Trophoblast cell (in vitro differentiated cells and primary cell): ENCODE data around the gene MYO18A.

Source experiments
- DNase-seq, 2 donors: peaks; one replicate each; pipeline ENCODE4 v3.0.0-alpha.2; 2016
- H2AFZ ChIP-seq: 2 replicates; pipeline ENCODE4 v1.6.1; 2013; ENCODE audit warnings: low read length, moderate library complexity, mild to moderate bottlenecking; ENCODE audit not compliant: insufficient read depth, poor library complexity
- H2AK5ac ChIP-seq: 2 replicates; pipeline ENCODE4 v1.6.1; 2013; ENCODE audit warnings: mild to moderate bottlenecking, low read length
- H2BK120ac ChIP-seq: 2 replicates; pipeline ENCODE4 v1.6.1; 2013; ENCODE audit warnings: low read length, mild to moderate bottlenecking, moderate library complexity; ENCODE audit not compliant: insufficient read depth, poor library complexity
- H2BK12ac ChIP-seq: 2 replicates; pipeline ENCODE4 v1.6.1; 2013; ENCODE audit warnings: mild to moderate bottlenecking, low read length, moderate library complexity
- H2BK5ac ChIP-seq: 2 replicates; pipeline ENCODE4 v1.6.1; 2013; ENCODE audit warnings: low read length, low read depth, moderate library complexity, mild to moderate bottlenecking; ENCODE audit not compliant: poor library complexity
- H3K14ac ChIP-seq: 2 replicates; pipeline ENCODE4 v1.6.1; 2013; ENCODE audit warnings: mild to moderate bottlenecking, low read length
- H3K18ac ChIP-seq: 2 replicates; pipeline ENCODE4 v1.6.1; 2013; ENCODE audit warnings: mild to moderate bottlenecking, low read length
- H3K23ac ChIP-seq: 2 replicates; pipeline ENCODE4 v1.6.1; 2013; ENCODE audit warnings: low read length
- H3K27ac ChIP-seq: 2 replicates; pipeline ENCODE4 v1.5.1; 2013; ENCODE audit warnings: low read depth, mild to moderate bottlenecking, inconsistent platforms, low read length, moderate library complexity
- H3K27me3 ChIP-seq: 2 replicates; pipeline ENCODE4 v1.6.1; 2013; ENCODE audit warnings: inconsistent platforms, mild to moderate bottlenecking, low read length, moderate library complexity; ENCODE audit not compliant: insufficient read depth
- H3K36me3 ChIP-seq, 2 experiments: 1 replicate in 1 of 2; 2 replicates in 1 of 2; pipeline ENCODE4 v1.6.1; 2013; ENCODE audit warnings: low read length in 2 of 2, mild to moderate bottlenecking in 2 of 2, moderate library complexity in 1 of 2; ENCODE audit not compliant: insufficient read depth in 2 of 2, control insufficient read depth in 1 of 2
- H3K4ac ChIP-seq: 2 replicates; pipeline ENCODE4 v1.6.1; 2013; ENCODE audit warnings: low read depth, mild to moderate bottlenecking, low read length, moderate library complexity
- H3K4me1 ChIP-seq, 2 experiments: 1 replicate in 1 of 2; 2 replicates in 1 of 2; pipeline ENCODE4 v1.6.1; 2013; ENCODE audit warnings: low read length in 2 of 2, mild to moderate bottlenecking in 2 of 2, moderate library complexity in 1 of 2; ENCODE audit not compliant: insufficient read depth in 2 of 2, control insufficient read depth in 1 of 2
- H3K4me2 ChIP-seq: 2 replicates; pipeline ENCODE4 v1.6.1; 2013; ENCODE audit warnings: inconsistent platforms, mild to moderate bottlenecking, low read length, moderate library complexity
- H3K4me3 ChIP-seq: 2 replicates; pipeline ENCODE4 v1.5.1; 2013; ENCODE audit warnings: mild to moderate bottlenecking, low read depth, low read length, inconsistent platforms
- H3K79me1 ChIP-seq: one replicate; pipeline ENCODE4 v1.6.1; 2013; ENCODE audit warnings: low read length
- H3K79me2 ChIP-seq: 2 replicates; pipeline ENCODE4 v1.6.1; 2013; ENCODE audit warnings: low read length, mild to moderate bottlenecking; ENCODE audit not compliant: control insufficient read depth, insufficient read depth, poor library complexity
- H3K9ac ChIP-seq: 2 replicates; pipeline ENCODE4 v1.6.1; 2013; ENCODE audit warnings: mild to moderate bottlenecking, low read length
- H3K9me3 ChIP-seq: 2 replicates; pipeline ENCODE4 v1.6.1; 2013; ENCODE audit warnings: low read depth, mild to moderate bottlenecking, control low read depth, inconsistent platforms, low read length; ENCODE audit not compliant: insufficient read depth
- H4K12ac ChIP-seq: 2 replicates; pipeline ENCODE4 v1.6.1; 2013; ENCODE audit warnings: low read depth, mild to moderate bottlenecking, low read length, moderate library complexity
- H4K8ac ChIP-seq: 2 replicates; pipeline ENCODE4 v1.6.1; 2013; ENCODE audit warnings: low read depth, mild to moderate bottlenecking, low read length, moderate library complexity
- H4K91ac ChIP-seq: one replicate; pipeline ENCODE4 v1.6.1; 2013; ENCODE audit warnings: low read depth, mild to moderate bottlenecking, low read length, moderate library complexity
- WGBS: extraction: QIAGEN DNeasy Blood & Tissue Kit; methylation state at CpG from one replicate; pipeline ENCODE4 v1.1.7; 2013; ENCODE audit warnings: missing lambda C conversion rate; ENCODE audit not compliant: insufficient read length, insufficient coverage; ENCODE audit errors: extremely low coverage; 5-methylcytosine and 5-hydroxymethylcytosine counted together

The MYO18A gene

GRCh38 chr17:29054835-29055234, 125.4 kb downstream of the MYO18A start:
- Histone ChIP-seq H4K12ac (no peak overlapping the region), H2BK5ac (no peak overlapping the region), H3K9me3 (no peaks in the 10 kb centered on the region), H2AFZ (no peak overlapping the region), H3K4me3 (no peak overlapping the region), H3K23ac (no peak overlapping the region), H2BK120ac (no peak overlapping the region), H2BK12ac (no peak overlapping the region), H3K4me1 (no peaks in the 10 kb centered on the region), H3K4me2 (no peak overlapping the region), H3K18ac (no peak overlapping the region), H3K79me2 (no peaks in the 10 kb centered on the region), H3K36me3 (no peaks in the 10 kb centered on the region), H3K9ac (no peak overlapping the region), H3K79me1 (no peaks in the 10 kb centered on the region), H4K91ac (no peak overlapping the region), H3K27me3 (no peaks in the 10 kb centered on the region), H3K27ac (no peak overlapping the region), H2AK5ac (no peak overlapping the region), H4K8ac (no peak overlapping the region), H3K4ac (no peak overlapping the region), H3K14ac (no peak overlapping the region)
- no peak for DNase-seq
- WGBS = no CpG with 5 or more reads among the region's 10 CpGs

GRCh38 chr17:29051731-29052130, 128.5 kb downstream of the MYO18A start:
- no peak overlapping the region for H3K4me2 ChIP-seq
- WGBS = no CpG with 5 or more reads among the region's 6 CpGs
- no peak overlapping the region for H3K4ac ChIP-seq
- no peak overlapping the region for H3K9ac ChIP-seq
- H2BK120ac ChIP-seq = no peak overlapping the region
- no peak overlapping the region for H4K12ac ChIP-seq
- no peak overlapping the region for H2AFZ ChIP-seq
- H2BK5ac ChIP-seq = no peak overlapping the region
- H4K91ac ChIP-seq = no peak overlapping the region
- H3K36me3 ChIP-seq = no peaks in the 10 kb centered on the region
- H3K18ac ChIP-seq = no peak overlapping the region
- no peaks in the 10 kb centered on the region for H3K79me2 ChIP-seq
- no peaks in the 10 kb centered on the region for H3K79me1 ChIP-seq
- H2AK5ac ChIP-seq = no peak overlapping the region
- H3K27ac ChIP-seq = no peak overlapping the region
- H3K4me3 ChIP-seq = no peak overlapping the region
- DNase-seq = no peak
- H3K4me1 ChIP-seq = peaks cover 6 to 12% of the 10 kb centered on the region in 2 experiments
- H3K9me3 ChIP-seq = no peaks in the 10 kb centered on the region
- no peak overlapping the region for H3K23ac ChIP-seq
- H2BK12ac ChIP-seq = no peak overlapping the region
- no peak overlapping the region for H3K14ac ChIP-seq
- H3K27me3 ChIP-seq = no peaks in the 10 kb centered on the region
- no peak overlapping the region for H4K8ac ChIP-seq

- Histone ChIP-seq H4K12ac (no peak overlapping the region), H3K14ac (no peak overlapping the region), H2AFZ (no peak overlapping the region), H2AK5ac (no peak overlapping the region), H4K91ac (no peak overlapping the region), H3K27me3 (no peaks in the 10 kb centered on the region), H4K8ac (no peak overlapping the region), H2BK120ac (no peak overlapping the region), H3K4me3 (no peak overlapping the region), H3K79me1 (no peaks in the 10 kb centered on the region), H3K23ac (no peak overlapping the region), H3K18ac (no peak overlapping the region), H3K79me2 (no peaks in the 10 kb centered on the region), H3K4me1 (peaks cover 6 to 14% of the 10 kb centered on the region in 2 experiments), H3K9me3 (no peaks in the 10 kb centered on the region), H3K4me2 (no peak overlapping the region), H3K27ac (no peak overlapping the region), H2BK12ac (no peak overlapping the region), H3K36me3 (no peaks in the 10 kb centered on the region), H2BK5ac (no peak overlapping the region), H3K9ac (no peak overlapping the region), H3K4ac (no peak overlapping the region)
- WGBS = no CpG with 5 or more reads among the region's 12 CpGs
- DNase-seq = no peak
Observed at GRCh38 chr17:29051194-29051593, 129.0 kb downstream of the MYO18A start.

- no peaks in the 10 kb centered on the region for H3K36me3 ChIP-seq
- no peak overlapping the region for H2BK120ac ChIP-seq
- no peak overlapping the region for H3K18ac ChIP-seq
- no peak overlapping the region for H3K4me3 ChIP-seq
- no CpG with 5 or more reads among the region's 5 CpGs for WGBS
- no peak overlapping the region for H4K91ac ChIP-seq
- H3K14ac ChIP-seq = no peak overlapping the region
- no peaks in the 10 kb centered on the region for H3K9me3 ChIP-seq
- no peak overlapping the region for H3K4ac ChIP-seq
- H3K79me2 ChIP-seq = no peaks in the 10 kb centered on the region
- H3K4me1 ChIP-seq = peaks cover 9 to 14% of the 10 kb centered on the region in 2 experiments
- no peak overlapping the region for H2AK5ac ChIP-seq
- no peak overlapping the region for H3K27ac ChIP-seq
- DNase-seq = peak; percentile 70 to 76
- H4K8ac ChIP-seq = no peak overlapping the region
- no peak overlapping the region for H3K4me2 ChIP-seq
- no peak overlapping the region for H2BK12ac ChIP-seq
- no peak overlapping the region for H2BK5ac ChIP-seq
- H3K79me1 ChIP-seq = no peaks in the 10 kb centered on the region
- H2AFZ ChIP-seq = no peak overlapping the region
- no peaks in the 10 kb centered on the region for H3K27me3 ChIP-seq
- no peak overlapping the region for H3K23ac ChIP-seq
- no peak overlapping the region for H4K12ac ChIP-seq
- H3K9ac ChIP-seq = no peak overlapping the region
Observed at GRCh38 chr17:29050176-29050575, 130.0 kb downstream of the MYO18A start.
